Mesodermal cell (in vitro differentiated cells): ENCODE results near the gene PLCD3.

Experiments used
- H3K27ac ChIP-seq: 2 replicates; pipeline ENCODE4 v1.7.0; 2013; ENCODE audit warnings: mild to moderate bottlenecking, low read depth, low read length, moderate library complexity; ENCODE audit not compliant: severe bottlenecking
- H3K36me3 ChIP-seq: 2 replicates; pipeline ENCODE4 v1.7.1; 2013; ENCODE audit warnings: mild to moderate bottlenecking, low read length, moderate library complexity; ENCODE audit not compliant: control insufficient read depth, insufficient read depth
- H3K4me1 ChIP-seq: one replicate; pipeline ENCODE4 v1.7.1; 2013; ENCODE audit warnings: mild to moderate bottlenecking, low read length; ENCODE audit not compliant: insufficient read depth, control insufficient read depth, poor library complexity, severe bottlenecking
- H3K4me3 ChIP-seq: 2 replicates; pipeline ENCODE4 v1.7.0; 2013; ENCODE audit warnings: low read length, control low read depth, mild to moderate bottlenecking; ENCODE audit not compliant: insufficient read depth, poor library complexity, severe bottlenecking; ENCODE audit errors: extremely low read depth
- H3K9me3 ChIP-seq: 2 replicates; pipeline ENCODE4 v1.7.1; 2013; ENCODE audit warnings: mild to moderate bottlenecking, low read length, moderate library complexity; ENCODE audit not compliant: control insufficient read depth
- WGBS, 2 experiments: methylation state at CpG; one replicate each; pipeline ENCODE4 v1.1.5; 2013; ENCODE audit warnings: missing lambda C conversion rate in 2 of 2; ENCODE audit not compliant: insufficient coverage in 2 of 2; 5-methylcytosine and 5-hydroxymethylcytosine counted together

PLCD3 gene

GRCh38 chr17:45121055-45121454 is 11.3 kb downstream of the PLCD3 start:
- 96 to 97% methylated on average over 44 to 45 of the region's 45 CpGs for WGBS, 2 experiments
- H3K36me3 ChIP-seq = peaks cover 20% of the 10 kb centered on the region
- H3K4me1 ChIP-seq = peaks cover 36% of the 10 kb centered on the region
- no peaks in the 10 kb centered on the region for H3K9me3 ChIP-seq
- no peak overlapping the region for H3K27ac ChIP-seq
- no peak overlapping the region for H3K4me3 ChIP-seq

GRCh38 chr17:45120558-45120957 is 11.8 kb downstream of the PLCD3 start:
- Histone ChIP-seq H3K4me3 (no peak overlapping the region), H3K4me1 (peaks cover 40% of the 10 kb centered on the region), H3K27ac (no peak overlapping the region), H3K36me3 (peaks cover 20% of the 10 kb centered on the region), H3K9me3 (no peaks in the 10 kb centered on the region)
- 92 to 95% methylated on average over 22 of the region's 22 CpGs for WGBS, 2 experiments

- H3K27ac ChIP-seq = no peak overlapping the region
- H3K36me3 ChIP-seq = peaks cover 20% of the 10 kb centered on the region
- H3K4me1 ChIP-seq = peaks cover 37% of the 10 kb centered on the region
- no peaks in the 10 kb centered on the region for H3K9me3 ChIP-seq
- 88 to 96% methylated on average over 5 to 8 of the region's 8 CpGs for WGBS, 2 experiments
- H3K4me3 ChIP-seq = no peak overlapping the region
Observed at GRCh38 chr17:45119964-45120363, 12.4 kb downstream of the PLCD3 start.

GRCh38 chr17:45118691-45119090 is 13.6 kb downstream of the PLCD3 start:
- 94 to 95% methylated on average over 12 to 21 of the region's 23 CpGs for WGBS, 2 experiments
- H3K9me3 ChIP-seq = no peaks in the 10 kb centered on the region
- H3K4me1 ChIP-seq = peaks cover 25% of the 10 kb centered on the region
- no peak overlapping the region for H3K27ac ChIP-seq
- H3K4me3 ChIP-seq = no peak overlapping the region
- H3K36me3 ChIP-seq = peaks cover 20% of the 10 kb centered on the region

- H3K4me1 ChIP-seq = peaks cover 19% of the 10 kb centered on the region
- peaks cover 23% of the 10 kb centered on the region for H3K36me3 ChIP-seq
- H3K9me3 ChIP-seq = no peaks in the 10 kb centered on the region
- no peak overlapping the region for H3K27ac ChIP-seq
- no peak overlapping the region for H3K4me3 ChIP-seq
- 97 to 98% methylated on average over 16 to 19 of the region's 20 CpGs for WGBS, 2 experiments
Observed at GRCh38 chr17:45117848-45118646, 14.3 kb downstream of the PLCD3 start.

- Histone ChIP-seq H3K36me3 (peaks cover 30% of the 10 kb centered on the region), H3K9me3 (no peaks in the 10 kb centered on the region), H3K4me3 (no peak overlapping the region), H3K4me1 (peaks cover 12% of the 10 kb centered on the region), H3K27ac (no peak overlapping the region)
- 95 to 100% methylated on average over 2 to 4 of the region's 4 CpGs for WGBS, 2 experiments
Observed at GRCh38 chr17:45117334-45117733, 15.0 kb downstream of the PLCD3 start.

- Histone ChIP-seq H3K4me1 (peaks cover 11% of the 10 kb centered on the region), H3K9me3 (no peaks in the 10 kb centered on the region), H3K4me3 (no peak overlapping the region), H3K36me3 (peaks cover 32% of the 10 kb centered on the region), H3K27ac (no peak overlapping the region)
- WGBS, 2 experiments = 82 to 93% methylated on average over 3 to 6 of the region's 10 CpGs
Observed at GRCh38 chr17:45116434-45117016, 15.8 kb downstream of the PLCD3 start.

GRCh38 chr17:45115871-45116270 is 16.4 kb downstream of the PLCD3 start:
- Histone ChIP-seq H3K27ac (no peak overlapping the region), H3K9me3 (no peaks in the 10 kb centered on the region), H3K4me1 (peaks cover 11% of the 10 kb centered on the region), H3K36me3 (peaks cover 32% of the 10 kb centered on the region), H3K4me3 (no peak overlapping the region)
- WGBS, 2 experiments = 88 to 94% methylated on average over 6 to 7 of the region's 11 CpGs

- Histone ChIP-seq H3K4me1 (peaks cover 11% of the 10 kb centered on the region), H3K27ac (no peak overlapping the region), H3K9me3 (no peaks in the 10 kb centered on the region), H3K4me3 (no peak overlapping the region), H3K36me3 (peaks cover 28% of the 10 kb centered on the region)
- 92 to 94% methylated on average over 9 to 14 of the region's 26 CpGs for WGBS, 2 experiments
Observed at GRCh38 chr17:45115015-45115625, 17.2 kb downstream of the PLCD3 start.

- Histone ChIP-seq H3K36me3 (peaks cover 23% of the 10 kb centered on the region), H3K9me3 (no peaks in the 10 kb centered on the region), H3K4me1 (peaks cover 11% of the 10 kb centered on the region), H3K4me3 (no peak overlapping the region), H3K27ac (no peak overlapping the region)
- WGBS, 2 experiments = 91 to 95% methylated on average over 14 to 16 of the region's 19 CpGs
Observed at GRCh38 chr17:45114117-45114932, 18.0 kb downstream of the PLCD3 start.
